ENCODE results near the gene ODAD2.

ODAD2 gene

DNA sequence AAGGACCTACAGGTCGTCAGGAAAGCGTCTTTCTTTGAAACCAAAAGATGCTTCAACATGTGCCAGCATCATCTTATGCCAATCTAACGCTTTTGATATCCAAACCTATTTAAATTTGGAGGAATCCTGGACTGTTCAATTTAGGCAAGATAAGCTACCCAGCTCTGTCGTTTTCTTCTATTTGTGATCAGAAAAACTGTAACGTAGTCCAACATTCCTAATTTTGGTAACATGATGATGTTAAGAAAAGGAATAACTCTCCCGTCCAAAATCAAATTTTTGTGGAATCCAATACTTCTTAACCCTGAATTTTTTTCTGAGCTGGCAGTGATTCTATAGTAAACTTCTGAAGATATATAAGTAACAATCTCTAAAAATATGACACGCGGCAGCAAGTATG lies 160.0 kb downstream of the ODAD2 start:
- DNase-seq = no peak

DNA sequence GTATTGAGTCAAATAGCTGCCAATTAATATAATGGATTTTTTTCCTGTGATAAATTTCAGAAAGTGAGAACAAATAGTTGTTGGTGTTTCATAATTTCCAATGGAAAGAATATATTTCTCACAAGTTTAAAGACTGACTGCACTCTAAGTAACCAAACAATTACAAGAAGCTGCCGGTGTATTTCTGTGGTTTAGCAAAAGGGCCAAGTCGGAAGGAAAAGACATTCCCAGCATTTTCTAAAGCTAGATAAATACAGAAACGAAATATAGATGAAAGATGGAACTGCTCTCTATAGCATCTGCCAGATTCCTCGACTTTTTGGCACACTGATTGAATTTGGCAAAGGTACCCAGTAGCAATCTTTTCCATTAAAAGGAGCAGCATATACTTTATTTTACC lies 160.5 kb downstream of the ODAD2 start:
- DNase-seq = no peak

DNA sequence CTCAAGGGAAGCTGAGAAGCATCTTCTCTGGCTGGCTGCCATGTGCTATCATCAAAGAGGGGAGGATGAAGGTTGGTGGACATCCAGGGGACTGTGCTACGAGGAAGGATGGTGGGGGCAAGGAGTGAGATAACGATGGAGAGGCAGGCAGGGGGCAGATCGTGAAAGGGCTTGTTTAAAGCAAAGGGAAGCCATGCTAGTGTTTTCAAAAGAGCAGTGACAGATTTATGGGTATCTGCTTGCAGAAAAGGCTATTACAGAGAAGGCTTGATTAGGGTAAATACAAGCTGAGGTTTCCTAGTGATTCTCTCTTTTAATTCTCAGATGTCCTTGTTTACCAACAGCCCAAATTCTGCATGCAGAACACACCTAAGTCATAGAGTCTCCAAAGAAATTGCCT lies 164.4 kb downstream of the ODAD2 start:
- DNase-seq = no peak

DNA sequence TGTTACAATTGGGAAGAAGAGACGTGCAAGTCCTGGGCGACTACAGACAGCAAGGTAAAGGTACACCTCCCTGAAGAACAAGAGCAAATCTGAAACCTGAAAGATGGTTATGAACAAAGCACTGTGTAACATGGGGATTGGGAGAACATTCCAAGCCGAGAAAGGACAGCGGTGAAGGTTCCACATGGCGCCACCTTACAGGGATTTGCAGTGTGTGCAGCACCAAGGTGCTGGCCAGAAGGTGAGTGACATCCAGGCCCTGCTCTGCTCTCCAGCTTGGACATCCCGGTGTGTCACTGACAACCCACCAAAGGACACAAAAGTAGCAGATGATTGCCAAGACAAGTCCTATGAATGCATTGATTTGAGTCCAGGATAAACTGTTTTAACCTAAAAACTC lies 165.1 kb downstream of the ODAD2 start:
- no peak for DNase-seq

DNA sequence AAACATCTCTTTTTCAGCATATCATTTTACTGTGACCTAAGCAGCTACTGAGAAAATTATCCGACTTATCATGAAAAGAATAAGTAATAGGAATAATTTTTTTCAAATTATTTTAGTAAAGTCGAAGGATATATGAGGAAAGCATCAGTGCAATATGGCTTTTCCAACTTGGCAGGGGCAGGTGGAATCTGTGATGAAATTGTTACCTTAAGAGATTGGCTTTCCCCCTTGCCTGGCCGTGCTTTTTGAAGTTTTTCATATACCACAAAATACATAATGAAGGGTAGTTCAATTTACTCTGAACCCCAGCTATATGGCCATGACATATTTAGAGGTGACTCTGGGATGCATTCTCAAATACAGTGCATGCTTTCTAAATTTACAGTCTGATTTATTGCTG lies 166.1 kb downstream of the ODAD2 start:
- DNase-seq = no peak

DNA sequence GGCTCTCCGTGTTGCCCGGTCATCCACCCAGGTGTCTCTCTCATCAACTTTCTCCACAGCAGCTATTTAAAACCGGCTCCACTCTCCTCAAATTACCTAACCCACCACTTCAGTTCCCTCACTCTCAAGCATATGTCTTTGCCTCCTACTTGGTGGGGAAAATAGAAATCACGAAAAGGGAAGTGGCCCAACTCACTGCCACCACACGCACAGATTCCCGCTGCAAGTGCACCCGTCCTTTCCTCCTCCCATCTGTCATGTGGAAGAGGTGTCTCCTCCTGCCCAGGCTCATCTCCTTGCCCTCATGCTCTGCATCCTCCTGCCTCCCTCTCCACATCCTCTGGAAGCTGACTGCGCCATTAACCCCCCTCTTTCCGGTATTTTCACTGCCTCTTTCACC lies 172.5 kb downstream of the ODAD2 start:
- no peak for DNase-seq

DNA sequence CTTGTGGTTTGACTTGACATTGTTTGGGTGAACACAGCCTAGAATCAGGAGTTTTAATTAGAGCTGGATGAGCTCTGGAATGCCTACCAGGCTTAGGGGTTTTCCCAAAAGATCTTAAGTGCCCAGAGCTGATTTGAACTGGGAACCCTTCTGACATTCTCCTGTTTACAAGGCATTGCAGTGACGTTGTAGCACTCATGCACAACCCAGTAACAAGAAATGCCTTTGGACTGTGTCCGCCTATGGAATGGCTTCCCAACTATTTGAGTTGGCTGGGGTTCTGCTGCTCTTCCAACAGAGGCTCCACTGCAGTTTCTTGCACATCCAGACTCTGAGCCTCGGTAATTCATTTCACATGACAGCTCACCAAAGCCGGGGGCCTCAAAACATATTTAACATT lies 176.6 kb downstream of the ODAD2 start:
- no peak for DNase-seq

DNA sequence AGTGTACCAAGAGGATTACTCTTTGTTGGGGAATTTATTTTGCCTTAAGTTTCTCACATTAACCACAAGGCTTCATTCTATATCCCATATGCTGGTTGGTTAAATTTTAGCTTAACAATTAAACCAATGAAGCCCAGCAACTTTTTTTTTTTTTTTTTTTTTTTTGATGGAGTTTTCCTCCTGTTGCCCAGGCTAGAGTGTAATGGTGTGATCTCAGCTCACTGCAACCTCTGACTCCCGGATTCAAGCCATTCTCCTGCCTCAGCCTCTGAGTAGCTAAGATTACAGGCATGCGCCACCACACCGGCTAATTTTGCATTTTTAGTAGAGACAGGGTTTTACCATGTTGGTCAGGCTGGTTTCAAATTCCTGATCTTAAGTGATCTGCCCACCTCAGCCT lies 178.2 kb downstream of the ODAD2 start:
- no peak for DNase-seq

DNA sequence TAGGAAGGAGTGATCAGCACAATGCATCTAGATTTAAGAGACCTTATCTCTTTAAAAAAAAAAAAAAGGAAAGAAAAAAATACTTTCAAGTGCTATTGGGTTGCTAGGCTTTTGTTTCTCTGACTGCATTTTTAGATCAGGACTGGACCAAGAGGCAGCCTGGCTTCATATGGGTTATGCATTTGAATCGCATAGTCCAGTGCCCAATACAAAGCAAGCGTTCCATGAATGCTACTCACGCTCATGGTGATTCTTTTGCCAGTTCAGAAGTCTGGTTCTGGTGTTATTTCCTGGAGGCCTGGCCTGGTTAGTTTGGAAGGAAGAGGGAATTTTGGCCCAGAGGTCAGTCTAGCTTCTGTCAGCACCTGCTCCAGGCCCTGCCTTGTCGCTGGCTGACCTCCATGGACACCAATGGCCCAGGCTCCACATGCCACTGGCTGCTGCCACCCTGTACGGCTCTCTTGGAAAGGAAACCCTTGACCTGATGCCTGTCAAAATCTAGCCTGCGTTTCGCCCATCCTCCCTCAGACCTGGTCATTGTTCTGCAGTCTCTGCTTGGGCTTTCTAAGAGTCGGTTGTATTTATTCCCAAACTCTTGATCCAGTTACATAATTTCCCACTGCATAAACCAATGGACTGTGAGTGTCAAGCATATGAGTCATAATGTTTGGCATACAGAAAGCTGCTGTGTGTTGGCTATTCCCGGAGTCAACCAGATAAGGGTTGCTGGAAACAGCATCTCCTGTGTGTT lies 178.9 kb downstream of the ODAD2 start:
- no peak for DNase-seq

DNA sequence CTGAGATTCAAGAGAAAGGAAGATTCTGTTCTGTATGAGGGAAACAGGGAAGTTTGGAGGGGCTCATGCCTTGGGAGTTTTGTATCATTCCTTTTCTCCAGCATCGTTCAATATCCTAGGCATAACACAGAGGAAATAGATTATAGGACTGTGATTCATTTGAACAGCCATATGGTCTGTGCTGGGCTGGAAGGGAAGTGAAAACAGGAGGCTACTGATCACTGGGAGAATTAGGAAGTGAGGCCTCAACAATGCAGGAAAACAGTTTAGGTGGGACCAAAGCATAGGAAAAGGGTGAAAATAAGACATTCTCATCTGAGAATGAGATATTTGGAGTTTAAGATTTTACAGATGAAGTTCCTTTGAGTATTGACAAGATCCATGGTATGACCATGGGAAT lies 182.6 kb downstream of the ODAD2 start:
- DNase-seq = no peak

DNA sequence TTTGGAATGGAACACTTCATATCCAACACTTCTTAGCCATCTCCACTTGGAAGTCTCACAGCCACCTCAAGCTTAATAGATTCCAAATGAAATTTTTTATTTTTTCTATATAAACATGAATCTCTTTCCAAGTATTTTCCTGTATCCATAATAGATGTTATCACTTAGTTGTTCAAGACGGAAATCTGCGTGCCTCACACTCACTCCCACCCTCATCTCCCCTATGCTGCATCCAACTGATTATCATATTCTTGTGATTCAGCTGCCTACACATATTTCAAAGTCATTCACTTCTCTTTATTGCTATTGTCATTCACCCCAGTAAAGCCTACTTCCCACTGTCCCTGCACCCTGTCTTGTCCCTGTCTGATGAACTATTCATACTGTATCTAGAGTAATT lies 183.0 kb downstream of the ODAD2 start:
- no peak for DNase-seq

DNA sequence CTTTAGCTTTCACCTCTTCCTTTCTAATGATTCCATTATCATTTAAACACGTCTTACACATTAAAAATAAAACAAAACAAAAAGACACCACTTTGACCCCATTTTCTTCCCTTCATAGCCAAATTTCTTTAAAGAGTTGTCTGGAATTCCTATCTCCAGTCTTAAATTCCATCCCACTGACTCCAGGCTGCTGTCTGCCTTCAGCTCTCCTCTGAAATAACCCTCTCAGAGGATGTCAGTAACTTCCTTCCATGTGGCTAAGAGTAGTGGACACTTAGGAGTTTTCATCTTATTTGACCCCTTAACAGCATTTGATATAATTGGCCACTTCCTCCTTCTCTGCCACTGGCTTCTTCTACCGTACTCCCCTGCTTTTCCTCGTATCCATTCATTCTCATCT lies 183.6 kb downstream of the ODAD2 start:
- no peak for DNase-seq

DNA sequence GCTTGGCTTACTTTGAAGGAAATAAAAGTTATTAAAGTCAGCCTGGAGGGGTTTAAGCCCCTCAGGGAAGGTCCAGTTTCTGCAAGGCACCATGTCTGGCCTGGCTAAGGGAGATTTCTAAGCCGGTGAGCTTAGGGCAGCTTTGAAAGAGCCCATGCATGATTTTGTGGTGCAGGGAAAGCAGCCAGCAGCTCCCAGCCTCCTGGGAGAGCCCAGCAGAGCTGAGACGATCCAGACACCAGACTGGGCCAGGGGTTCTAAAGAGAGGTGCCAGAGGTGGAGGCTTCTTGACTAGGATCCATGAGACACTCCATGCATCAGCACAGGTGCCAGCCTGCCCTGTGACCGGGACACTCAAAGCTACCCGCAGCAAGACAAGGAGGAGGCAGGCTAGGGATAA lies 193.7 kb downstream of the ODAD2 start:
- no peak for DNase-seq

DNA sequence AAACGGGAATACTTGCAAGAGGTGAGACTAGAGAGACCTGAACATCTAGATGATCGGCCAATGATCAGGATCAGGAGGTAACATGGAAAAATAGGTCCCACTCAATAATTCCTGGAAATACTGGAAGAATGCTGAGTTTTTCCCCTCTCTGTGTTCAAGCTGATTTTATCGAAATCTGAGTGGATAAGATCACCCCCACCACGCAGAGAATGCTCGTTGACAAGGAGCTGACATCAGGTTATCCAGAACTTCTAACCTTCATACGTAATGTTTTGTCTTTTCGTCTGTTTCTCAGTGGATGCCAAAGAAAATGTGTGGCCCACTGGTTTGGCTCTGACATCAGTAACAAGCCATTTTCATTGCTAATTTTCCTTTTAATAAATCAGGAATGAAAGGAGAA lies 194.7 kb downstream of the ODAD2 start:
- DNase-seq = no peak

DNA sequence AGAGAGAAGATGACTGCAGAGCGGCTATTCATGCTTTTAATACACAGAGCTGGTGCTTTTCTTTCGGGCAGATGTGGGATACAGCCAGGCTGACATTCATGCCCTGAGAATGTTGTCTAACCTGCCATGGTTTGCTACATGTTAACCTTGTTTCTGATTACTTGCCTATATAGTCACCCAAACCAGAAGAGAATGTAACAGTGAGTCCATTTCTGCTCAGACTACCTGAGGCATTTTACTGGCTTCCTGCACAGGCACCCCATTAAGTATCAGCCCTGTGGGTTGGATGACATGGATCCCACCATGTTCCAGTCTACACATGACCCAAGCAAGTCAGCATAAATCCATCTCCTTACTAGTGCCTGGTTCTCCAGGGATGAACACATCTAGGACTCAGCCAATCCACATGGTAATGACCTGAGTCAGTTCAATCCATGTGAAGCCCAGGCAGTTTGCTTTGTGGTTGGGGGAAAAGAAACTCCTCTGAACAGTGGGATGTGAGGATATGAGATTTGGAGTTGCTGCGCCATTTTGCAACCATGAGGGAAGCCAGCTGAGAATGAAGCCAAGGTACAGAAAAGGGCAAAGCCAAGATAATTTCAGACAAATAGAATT lies 197.6 kb downstream of the ODAD2 start:
- DNase-seq = no peak

DNA sequence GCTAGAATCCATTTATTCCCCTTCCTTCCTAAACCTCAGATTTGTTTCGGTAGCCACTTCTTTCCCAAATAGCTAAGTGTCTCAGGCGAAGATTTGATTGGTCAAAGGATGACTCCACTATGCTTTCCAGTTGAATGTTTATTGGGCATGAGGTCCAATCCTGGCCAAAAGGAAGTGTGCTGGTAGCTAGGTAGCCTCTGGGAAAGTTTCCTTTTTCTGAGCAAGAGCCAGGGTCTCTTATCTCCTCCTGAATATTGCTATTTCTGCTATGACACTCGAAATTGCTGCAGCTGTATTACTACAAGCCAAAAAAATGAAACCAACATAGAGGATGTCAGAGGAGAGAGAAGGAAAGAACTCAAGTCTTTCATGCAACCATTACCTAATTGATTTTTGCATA lies 199.8 kb downstream of the ODAD2 start:
- no peak for DNase-seq

DNA sequence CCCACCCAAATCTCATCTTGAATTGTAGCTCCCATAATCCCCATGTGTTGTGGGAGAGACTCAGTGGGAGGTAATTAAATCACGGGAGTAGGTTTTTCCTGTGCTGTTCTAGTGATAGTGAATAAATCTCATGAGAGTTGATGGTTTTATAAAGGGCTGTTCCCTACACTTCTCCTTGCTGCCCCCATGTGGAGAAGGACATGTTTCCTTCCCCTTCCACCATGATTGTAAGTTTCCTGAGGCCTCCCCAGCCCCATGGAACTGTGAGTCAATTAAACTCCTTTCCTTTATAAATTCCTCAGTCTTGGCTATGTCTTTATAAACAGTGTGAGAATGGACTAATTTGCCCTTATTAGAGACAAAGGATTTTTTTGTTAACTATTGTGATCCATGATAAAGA lies 204.7 kb downstream of the ODAD2 start:
- no peak for DNase-seq

DNA sequence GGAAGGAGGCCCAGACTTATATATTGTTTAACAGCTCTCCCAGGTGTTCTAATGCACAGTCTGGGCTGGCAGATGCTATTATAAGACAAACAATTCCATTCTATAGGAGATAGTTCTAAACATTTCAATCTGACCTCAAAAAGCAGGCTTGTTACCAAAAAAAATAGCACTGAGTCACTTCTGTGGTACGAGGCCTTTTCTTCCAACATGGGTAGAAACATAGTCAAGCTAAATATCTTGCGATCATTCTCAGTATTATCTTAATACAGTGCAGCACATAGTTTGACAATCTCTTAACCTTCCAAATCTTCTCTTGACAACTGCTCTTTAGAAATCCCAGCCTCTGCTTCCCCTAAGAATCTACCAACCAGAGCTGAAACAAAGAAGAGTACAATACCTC lies 206.7 kb downstream of the ODAD2 start:
- no peak for DNase-seq

DNA sequence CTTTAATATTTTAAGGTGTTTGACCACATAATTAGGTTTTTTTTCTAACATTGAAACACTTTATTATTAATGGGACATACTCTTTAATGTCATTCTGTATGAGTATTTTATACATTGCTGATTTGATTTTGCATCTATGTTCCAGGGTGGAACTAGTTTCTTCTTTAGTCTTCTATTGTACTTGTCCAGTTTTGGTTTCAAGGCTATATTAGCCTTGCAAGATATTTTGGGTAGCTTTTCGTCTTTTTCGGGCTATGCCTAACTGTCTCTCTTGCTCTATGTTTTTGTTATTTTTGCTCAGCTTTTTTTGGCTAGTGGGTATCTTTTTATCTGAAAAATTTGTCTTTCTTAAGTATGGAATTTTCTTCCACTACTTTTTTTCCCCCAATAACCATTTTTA lies 214.6 kb downstream of the ODAD2 start:
- DNase-seq = no peak

DNA sequence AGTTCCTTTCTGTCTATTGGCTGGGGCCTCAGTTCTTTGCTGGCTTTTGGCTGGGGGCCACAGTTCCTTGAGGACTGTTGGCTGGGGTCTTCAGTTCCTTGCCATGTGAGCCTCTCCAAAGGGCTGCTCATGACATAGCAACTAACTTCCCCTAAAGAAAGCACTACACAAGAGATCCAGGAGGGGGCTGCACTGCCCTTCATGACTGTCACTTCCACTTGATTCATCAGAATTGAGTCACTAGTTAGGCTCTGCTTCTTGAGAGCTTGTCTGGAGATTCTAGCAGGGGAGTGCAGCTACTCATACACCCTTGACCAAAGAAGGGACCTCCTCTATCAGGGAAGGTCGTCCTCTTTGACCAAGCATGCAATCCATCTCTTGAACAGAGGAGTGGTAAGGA lies 215.2 kb downstream of the ODAD2 start:
- no peak for DNase-seq

DNA sequence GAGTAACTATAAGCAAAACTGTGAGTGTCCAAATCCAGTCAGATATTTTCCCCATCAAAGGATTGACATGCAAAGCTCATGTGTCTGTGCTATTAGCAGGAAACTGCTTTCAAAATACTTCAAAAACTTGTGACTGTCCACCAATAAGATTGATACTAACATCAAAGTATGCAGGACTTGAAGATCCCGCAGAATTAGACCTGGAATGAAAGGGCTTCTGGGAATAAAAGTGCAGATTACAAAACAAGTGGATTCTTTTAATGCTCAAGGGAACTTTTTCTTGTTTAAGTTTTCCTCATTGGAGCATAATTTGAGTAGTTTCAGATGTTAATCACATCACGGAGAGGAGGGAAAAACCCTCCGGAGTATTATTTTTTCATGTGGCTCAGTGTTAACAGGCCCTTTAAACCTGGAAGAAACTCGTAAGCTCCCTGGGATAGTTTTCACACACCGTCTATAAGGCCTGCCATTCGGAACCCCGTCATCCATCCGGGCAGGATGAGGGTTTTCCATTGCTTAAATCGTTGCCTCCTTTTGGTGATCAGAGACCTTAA lies 219.3 kb downstream of the ODAD2 start:
- DNase-seq = no peak

DNA sequence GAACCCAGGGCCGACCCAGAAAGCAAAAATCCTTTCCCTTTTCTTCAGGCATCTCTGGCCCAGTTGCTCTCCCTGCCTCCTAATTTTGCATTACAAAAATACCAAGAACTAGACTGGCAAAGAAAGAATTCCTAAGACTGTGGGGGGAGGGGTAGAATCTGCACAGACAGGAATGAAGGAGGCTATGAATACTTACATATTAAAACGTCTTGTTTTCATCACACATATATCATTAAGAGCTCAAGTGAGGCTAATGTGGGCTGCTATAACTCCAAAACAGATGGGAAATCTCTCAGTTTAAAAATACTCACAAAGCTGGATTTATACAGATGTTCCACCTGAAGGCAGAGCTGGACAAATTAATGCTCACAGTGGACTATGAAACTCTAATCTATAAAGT lies 224.0 kb downstream of the ODAD2 start:
- no peak for DNase-seq

DNA sequence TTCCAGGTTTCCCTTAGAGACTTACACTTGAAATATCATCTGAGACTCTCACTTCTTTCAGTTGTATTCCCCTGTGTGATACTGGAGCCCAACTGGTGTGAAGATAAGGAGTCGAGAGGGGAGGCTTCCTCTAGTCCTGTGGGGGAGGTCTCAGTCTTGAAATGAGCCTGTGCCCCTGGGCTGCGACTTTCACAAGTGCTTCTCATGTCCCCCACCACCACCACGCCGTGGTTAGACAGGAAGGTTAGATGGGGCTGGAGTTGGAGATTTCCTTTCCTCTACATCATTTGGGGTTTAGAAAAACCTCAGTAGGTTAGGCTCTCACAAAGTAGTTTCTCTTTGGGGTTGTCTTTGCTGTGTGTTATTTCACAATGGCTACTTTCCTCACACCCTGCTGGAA lies 227.6 kb downstream of the ODAD2 start:
- DNase-seq = no peak

DNA sequence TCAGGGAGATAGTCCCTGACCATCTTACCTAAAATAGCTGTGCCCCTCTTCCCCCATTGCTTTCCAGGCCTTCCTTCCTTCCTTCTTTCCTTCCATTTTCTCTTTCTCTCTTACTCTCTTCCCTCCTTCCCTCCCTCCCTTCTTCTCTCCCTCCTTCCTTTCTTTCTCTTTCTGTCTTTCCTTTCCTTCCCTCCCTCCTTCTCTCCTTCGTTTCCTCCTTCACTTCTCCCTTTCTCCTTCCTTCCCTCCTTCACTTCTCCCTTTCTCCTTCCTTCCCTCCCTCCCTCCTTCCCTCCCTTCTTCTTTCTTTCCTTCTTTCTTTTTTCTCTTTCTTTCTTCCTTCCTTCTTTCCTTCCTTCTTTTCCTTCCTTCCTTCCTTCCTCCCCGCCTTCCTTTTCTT lies 228.7 kb downstream of the ODAD2 start:
- DNase-seq = no peak
